K562 (cell line): Measurements from ENCODE around the gene STIM1. TPM values are rescaled to one million over a fixed set of nuclear protein-coding genes. Genes with fewer than 3 reads are reported as not detected.

Experiments
- C11orf30 ChIP-seq: fragments of 450-650 bp; IDR thresholded peaks from 2 replicates; pipeline ENCODE4 v1.6.1; 2016; ENCODE audit warnings: low read depth, mild to moderate bottlenecking
- CBX1 ChIP-seq: sonication (generic); IDR thresholded peaks from 2 replicates; pipeline ENCODE4 v1.6.1; 2016; ENCODE audit warnings: antibody characterized with exemption, low read depth, mild to moderate bottlenecking
- CHD2 ChIP-seq: IDR thresholded peaks from 2 replicates; pipeline ENCODE4 v1.6.1; 2011; ENCODE audit warnings: low read depth, low read length
- COPS2 ChIP-seq: fragments of 450-650 bp; conservative IDR thresholded peaks from 2 replicates; pipeline ENCODE4 v1.6.1; 2016; ENCODE audit warnings: mild to moderate bottlenecking, moderate library complexity
- GATAD2B ChIP-seq: fragments of 450-650 bp; IDR thresholded peaks from 2 replicates; pipeline ENCODE4 v1.6.1; 2017; ENCODE audit warnings: mild to moderate bottlenecking, borderline replicate concordance
- GTF2E2 ChIP-seq: fragments of 200-800 bp; sonication (Bioruptor generic); IDR thresholded peaks from 2 replicates; pipeline ENCODE4 v1.6.1; 2016; ENCODE audit warnings: missing genetic modification characterization, missing compliant biosample characterization
- HEY1 ChIP-seq: fragments of 250-450 bp; sonication (Bioruptor Pico); IDR thresholded peaks from 2 replicates; pipeline ENCODE4 v1.5.0; 2020; ENCODE audit warnings: mild to moderate bottlenecking, moderate library complexity, borderline replicate concordance
- HNRNPL ChIP-seq: fragments of 200-400 bp; formaldehyde crosslinking; IDR thresholded peaks from 2 replicates; pipeline ENCODE4 v1.6.1; 2017; ENCODE audit warnings: low read depth, mild to moderate bottlenecking, low read length
- MEIS2 ChIP-seq: fragments of 450-650 bp; IDR thresholded peaks from 2 replicates; pipeline ENCODE4 v1.6.1; 2014; ENCODE audit warnings: mild to moderate bottlenecking; ENCODE audit not compliant: partially characterized antibody
- NBN ChIP-seq: fragments of 450-650 bp; IDR thresholded peaks from 2 replicates; pipeline ENCODE4 v1.6.1; 2016; ENCODE audit warnings: low read depth, mild to moderate bottlenecking
- NFXL1 ChIP-seq: fragments of 450-650 bp; formaldehyde crosslinking; IDR thresholded peaks from 2 replicates; pipeline ENCODE4 v1.4.0; 2021; ENCODE audit warnings: mild to moderate bottlenecking
- OTX1 ChIP-seq: fragments of 450-650 bp; formaldehyde crosslinking; IDR thresholded peaks from 2 replicates; pipeline ENCODE4 v1.4.0; 2022; ENCODE audit warnings: mild to moderate bottlenecking
- RAD21 ChIP-seq, 2 experiments: fragments of 250-450 bp in 1 of 2; fragments of 450-650 bp in 1 of 2; sonication (Bioruptor Pico) in 1 of 2; formaldehyde crosslinking in 1 of 2; IDR thresholded peaks in 1 of 2; conservative IDR thresholded peaks in 1 of 2; 2 replicates each; pipeline versions ENCODE4 v1.4.0 to v1.8.0; 2020 to 2022; ENCODE audit warnings: mild to moderate bottlenecking in 2 of 2, moderate library complexity in 1 of 2
- SMARCA5 ChIP-seq: fragments of 450-650 bp; IDR thresholded peaks from 2 replicates; pipeline ENCODE4 v1.6.1; 2016
- TBL1XR1 ChIP-seq, 2 experiments: IDR thresholded peaks; 2 replicates each; pipeline ENCODE4 v1.6.1; 2012; ENCODE audit warnings: improper control_type of control experiment in 2 of 2, low read length in 2 of 2, mild to moderate bottlenecking in 1 of 2
- TBP ChIP-seq: optimal IDR thresholded peaks from 2 replicates; pipeline ENCODE3; 2011; ENCODE audit warnings: low read depth, low read length, improper control_type of control experiment
- TEAD4 ChIP-seq, 2 experiments: sonication (generic) in 1 of 2; formaldehyde crosslinking in 1 of 2; IDR thresholded peaks; 2 replicates each; pipeline versions ENCODE4 v1.6.1 to v1.8.0; 2012 to 2022; ENCODE audit warnings: borderline replicate concordance in 1 of 2, inconsistent platforms in 1 of 2, low read length in 1 of 2, mild to moderate bottlenecking in 1 of 2, missing genetic modification reagents in 1 of 2
- XRCC3 ChIP-seq: fragments of 450-650 bp; IDR thresholded peaks from 2 replicates; pipeline ENCODE4 v1.6.1; 2017; ENCODE audit warnings: mild to moderate bottlenecking, moderate library complexity
- ZBTB8A ChIP-seq: fragments of 450-650 bp; IDR thresholded peaks from 2 replicates; pipeline ENCODE4 v1.6.1; 2018; ENCODE audit warnings: mild to moderate bottlenecking, moderate library complexity; ENCODE audit not compliant: partially characterized antibody
- ZNF143 ChIP-seq: sonication (generic); formaldehyde crosslinking; IDR thresholded peaks from 2 replicates; pipeline ENCODE4 v1.9.0; 2022; ENCODE audit warnings: mild to moderate bottlenecking, missing genetic modification reagents
- ZNF165 ChIP-seq: fragments of 250-450 bp; sonication (Bioruptor Pico); IDR thresholded peaks from 2 replicates; pipeline ENCODE4 v1.4.0; 2020; ENCODE audit warnings: borderline replicate concordance
- ZNF212 ChIP-seq: fragments of 450-650 bp; formaldehyde crosslinking; IDR thresholded peaks from 2 replicates; pipeline ENCODE4 v1.4.0; 2020; ENCODE audit warnings: mild to moderate bottlenecking
- ZNF224 ChIP-seq: sonication (generic); formaldehyde crosslinking; IDR thresholded peaks from 2 replicates; pipeline ENCODE4 v1.8.0; 2022; ENCODE audit warnings: mild to moderate bottlenecking, missing genetic modification reagents
- ZNF644 ChIP-seq: fragments of 200-800 bp; sonication (Bioruptor generic); IDR thresholded peaks from 2 replicates; pipeline ENCODE4 v1.6.1; 2016; ENCODE audit warnings: low read depth, missing genetic modification characterization, missing compliant biosample characterization
- polyA plus RNA-seq, 8 experiments: library from polyadenylated mRNA; depleted of rRNA in 4 of 8; stranded (reverse) in 5 of 8; unstranded in 3 of 8; fragments of >200 nt; fragmentation: Nextera tagmentation in 2 of 8; fragmentation: Illumina TruSeq in 1 of 8; extraction: Ambion mirVana in 2 of 8; extraction: Trizol in 1 of 8; gene quantifications; 2 replicates each; pipeline versions ENCODE4 v1.2.1 to v1.2.3, GENCODE V29; 2011 to 2014; ENCODE audit warnings: inconsistent platforms in 1 of 8, missing spikeins in 1 of 8
- total RNA-seq, 7 experiments: library from RNA; depleted of rRNA in 6 of 7; stranded (reverse); fragments of >200 nt in 6 of 7; fragmentation: Illumina TruSeq in 2 of 7; extraction: Trizol in 2 of 7; gene quantifications; 2 replicates each; pipeline versions ENCODE4 v1.2.1 to v1.2.3, GENCODE V29; 2011 to 2021; ENCODE audit warnings: low replicate concordance in 1 of 7
- TF ChIP-seq, protein P1 (sequence below): fragments of 250-450 bp; sonication (Bioruptor Pico); IDR thresholded peaks from 2 replicates; pipeline ENCODE4 v1.9.0; 2021; ENCODE audit warnings: mild to moderate bottlenecking, inconsistent platforms
- TF ChIP-seq, protein P2 (sequence below): fragments of 450-650 bp; IDR thresholded peaks from 2 replicates; pipeline ENCODE4 v1.6.1; 2017; ENCODE audit warnings: antibody characterized with exemption

STIM1 gene
- total and polyA plus RNA-seq, 9 of the 15 experiments (the other 6 are each of a cell fraction or from before 2014, with no cell fraction given), result 7.7 to 50.5 (median 22.5) TPM

DNA sequence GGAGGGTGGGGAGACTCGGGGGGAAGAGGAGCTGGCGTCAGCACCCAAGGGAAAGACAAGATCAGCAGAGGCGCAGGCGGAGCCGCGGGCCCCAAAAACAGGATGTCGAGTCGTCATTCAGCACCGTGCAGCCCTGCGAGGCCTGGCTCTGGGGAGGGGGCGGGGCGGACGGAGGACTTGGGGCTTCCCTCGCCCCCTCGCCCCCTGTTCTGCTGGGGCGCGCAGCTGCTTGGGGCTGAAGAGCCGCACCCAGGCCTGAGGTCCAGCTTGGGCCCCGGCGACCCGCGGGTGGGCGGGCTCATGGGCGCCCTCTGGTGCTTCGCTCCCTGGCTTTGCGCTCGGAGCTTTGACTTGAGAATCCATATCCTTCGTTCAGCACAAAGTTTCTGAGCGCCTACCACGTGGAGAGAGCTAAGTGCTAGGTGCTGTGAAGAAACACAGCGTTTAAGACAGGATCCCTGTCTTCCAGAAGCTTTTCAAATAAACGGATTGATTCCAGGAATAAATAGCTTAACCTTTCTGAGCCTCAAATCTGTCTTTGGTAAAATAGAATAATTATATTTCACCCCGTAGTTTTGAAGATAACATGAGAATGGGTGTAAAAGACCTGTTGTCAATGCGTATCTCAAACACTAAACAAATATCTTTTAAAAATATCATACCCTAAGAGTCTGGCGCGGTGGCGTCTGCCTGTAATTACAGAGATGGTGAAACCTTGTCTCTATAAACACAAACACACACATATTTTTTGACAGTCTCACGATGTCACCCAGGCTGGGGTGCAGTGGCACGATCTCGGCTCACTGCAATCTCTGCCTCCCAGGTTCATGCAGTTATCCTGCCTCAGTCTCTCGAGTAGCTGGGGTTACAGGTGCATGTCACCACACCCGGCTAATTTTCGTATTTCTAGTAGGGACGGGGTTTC is 13.8 kb upstream of the STIM1 start (continued):
- TF ChIP-seq ZNF644 (tag), result peak; percentile 83
- TF ChIP-seq CBX1, result peak; percentile 21; the same call in 1 of the 2 replicates
- TF ChIP-seq TBP, result peak; percentile 26
- TF ChIP-seq, protein P1, sequence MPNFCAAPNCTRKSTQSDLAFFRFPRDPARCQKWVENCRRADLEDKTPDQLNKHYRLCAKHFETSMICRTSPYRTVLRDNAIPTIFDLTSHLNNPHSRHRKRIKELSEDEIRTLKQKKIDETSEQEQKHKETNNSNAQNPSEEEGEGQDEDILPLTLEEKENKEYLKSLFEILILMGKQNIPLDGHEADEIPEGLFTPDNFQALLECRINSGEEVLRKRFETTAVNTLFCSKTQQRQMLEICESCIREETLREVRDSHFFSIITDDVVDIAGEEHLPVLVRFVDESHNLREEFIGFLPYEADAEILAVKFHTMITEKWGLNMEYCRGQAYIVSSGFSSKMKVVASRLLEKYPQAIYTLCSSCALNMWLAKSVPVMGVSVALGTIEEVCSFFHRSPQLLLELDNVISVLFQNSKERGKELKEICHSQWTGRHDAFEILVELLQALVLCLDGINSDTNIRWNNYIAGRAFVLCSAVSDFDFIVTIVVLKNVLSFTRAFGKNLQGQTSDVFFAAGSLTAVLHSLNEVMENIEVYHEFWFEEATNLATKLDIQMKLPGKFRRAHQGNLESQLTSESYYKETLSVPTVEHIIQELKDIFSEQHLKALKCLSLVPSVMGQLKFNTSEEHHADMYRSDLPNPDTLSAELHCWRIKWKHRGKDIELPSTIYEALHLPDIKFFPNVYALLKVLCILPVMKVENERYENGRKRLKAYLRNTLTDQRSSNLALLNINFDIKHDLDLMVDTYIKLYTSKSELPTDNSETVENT (CRISPR knock-in tag), result peak; percentile 51; the same call in 1 of the 2 replicates
- TF ChIP-seq, protein P2, sequence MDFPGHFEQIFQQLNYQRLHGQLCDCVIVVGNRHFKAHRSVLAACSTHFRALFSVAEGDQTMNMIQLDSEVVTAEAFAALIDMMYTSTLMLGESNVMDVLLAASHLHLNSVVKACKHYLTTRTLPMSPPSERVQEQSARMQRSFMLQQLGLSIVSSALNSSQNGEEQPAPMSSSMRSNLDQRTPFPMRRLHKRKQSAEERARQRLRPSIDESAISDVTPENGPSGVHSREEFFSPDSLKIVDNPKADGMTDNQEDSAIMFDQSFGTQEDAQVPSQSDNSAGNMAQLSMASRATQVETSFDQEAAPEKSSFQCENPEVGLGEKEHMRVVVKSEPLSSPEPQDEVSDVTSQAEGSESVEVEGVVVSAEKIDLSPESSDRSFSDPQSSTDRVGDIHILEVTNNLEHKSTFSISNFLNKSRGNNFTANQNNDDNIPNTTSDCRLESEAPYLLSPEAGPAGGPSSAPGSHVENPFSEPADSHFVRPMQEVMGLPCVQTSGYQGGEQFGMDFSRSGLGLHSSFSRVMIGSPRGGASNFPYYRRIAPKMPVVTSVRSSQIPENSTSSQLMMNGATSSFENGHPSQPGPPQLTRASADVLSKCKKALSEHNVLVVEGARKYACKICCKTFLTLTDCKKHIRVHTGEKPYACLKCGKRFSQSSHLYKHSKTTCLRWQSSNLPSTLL, result no peak
- no peak for TF ChIP-seq XRCC3
- TF ChIP-seq CHD2, result no peak
- TF ChIP-seq MEIS2, result peak; percentile 59
- TF ChIP-seq ZNF143, result no peak
- no peak for TF ChIP-seq ZNF165
- no peak for TF ChIP-seq HEY1 (CRISPR knock-in tag)
- 0 out of 2 replicates have a peak, but pooled peaks have one; percentile 39 for TF ChIP-seq NBN
- no peak for TF ChIP-seq C11orf30
- TF ChIP-seq COPS2, result no peak
- TF ChIP-seq TBL1XR1 (IDR thresholded peaks at IDR 0.05; ENCODE audit: low read length in 2 of 2), result no peak
- TF ChIP-seq TEAD4 (IDR thresholded peaks at IDR 0.05; ENCODE audit: low read length), result no peak; the same call in 1 of the 2 replicates
- TF ChIP-seq TEAD4 (CRISPR knock-in tag; IDR thresholded peaks at IDR 0.05; ENCODE audit: borderline replicate concordance), result no peak
- TF ChIP-seq ZNF224 (CRISPR knock-in tag), result no peak
- TF ChIP-seq NFXL1 (CRISPR knock-in tag), result no peak
- no peak for TF ChIP-seq ZBTB8A
- no peak for TF ChIP-seq ZNF212 (CRISPR knock-in tag)
- 0 out of 2 replicates have a peak, but pooled peaks have one; percentile 8 for TF ChIP-seq OTX1
- TF ChIP-seq GTF2E2 (tag), result peak; percentile 78
- peak; percentile 64; the same call in 1 of the 2 replicates for TF ChIP-seq GATAD2B
- TF ChIP-seq SMARCA5, result no peak
- TF ChIP-seq RAD21 (CRISPR knock-in tag; conservative IDR thresholded peaks at IDR 0.05 in 1 of 2, IDR thresholded peaks at IDR 0.05 in 1 of 2), result peak; percentile 83 to 88
- 0 out of 2 replicates have a peak, but pooled peaks have one; percentile 15 for TF ChIP-seq HNRNPL
